HepG2 (cell line): ENCODE measurements around the gene F12. TPM values are rescaled to one million over a fixed set of nuclear protein-coding genes. Genes with fewer than 3 reads are reported as not detected.
A peak's percentile ranks its signal among the peaks of the same experiment; 100 is the strongest.

Source experiments
- CREM ChIP-seq, 2 experiments: sonication (generic) in 1 of 2; formaldehyde crosslinking in 1 of 2; IDR thresholded peaks; 2 replicates each; pipeline versions ENCODE4 v1.4.0 to v1.6.1; 2016 to 2020; ENCODE audit warnings: antibody characterized with exemption in 1 of 2, mild to moderate bottlenecking in 1 of 2, missing genetic modification reagents in 1 of 2
- ELF4 ChIP-seq: sonication (generic); formaldehyde crosslinking; IDR thresholded peaks from 2 replicates; pipeline ENCODE4 v1.5.0; 2020; ENCODE audit warnings: missing genetic modification reagents, mild to moderate bottlenecking, moderate library complexity, borderline replicate concordance
- GABPB1 ChIP-seq: IDR thresholded peaks from 2 replicates; pipeline ENCODE4 v1.6.1; 2016; ENCODE audit warnings: mild to moderate bottlenecking, missing genetic modification reagents, moderate library complexity, missing compliant biosample characterization
- HMG20A ChIP-seq: IDR thresholded peaks from 2 replicates; pipeline ENCODE4 v1.6.1; 2016; ENCODE audit warnings: borderline replicate concordance
- JARID2 ChIP-seq: sonication (generic); formaldehyde crosslinking; IDR thresholded peaks from 2 replicates; pipeline ENCODE4 v1.8.1; 2023; ENCODE audit warnings: missing genetic modification reagents, inconsistent platforms; ENCODE audit not compliant: insufficient replicate concordance
- KDM4B ChIP-seq: sonication (generic); formaldehyde crosslinking; IDR thresholded peaks from 2 replicates; pipeline ENCODE4 v1.4.0; 2020; ENCODE audit warnings: missing genetic modification reagents
- NFE2 ChIP-seq: sonication (generic); formaldehyde crosslinking; IDR thresholded peaks from 2 replicates; pipeline ENCODE4 v1.4.0; 2020; ENCODE audit warnings: missing genetic modification reagents
- NR2F2 ChIP-seq: IDR thresholded peaks from 2 replicates; pipeline ENCODE4 v1.6.1; 2012; ENCODE audit warnings: low read depth, inconsistent platforms, borderline replicate concordance
- TBX2 ChIP-seq: sonication (generic); formaldehyde crosslinking; IDR thresholded peaks from 2 replicates; pipeline ENCODE4 v1.5.0; 2020; ENCODE audit warnings: missing genetic modification reagents, mild to moderate bottlenecking, borderline replicate concordance
- ZBTB39 ChIP-seq: sonication (generic); formaldehyde crosslinking; IDR thresholded peaks from 2 replicates; pipeline ENCODE4 v1.5.0; 2020; ENCODE audit warnings: missing genetic modification reagents
- ZFY ChIP-seq: sonication (generic); formaldehyde crosslinking; IDR thresholded peaks from 2 replicates; pipeline ENCODE4 v1.4.0; 2020; ENCODE audit warnings: missing genetic modification reagents
- ZNF460 ChIP-seq: sonication (generic); formaldehyde crosslinking; IDR thresholded peaks from 2 replicates; pipeline ENCODE4 v1.5.1; 2020; ENCODE audit warnings: missing genetic modification reagents, mild to moderate bottlenecking, borderline replicate concordance
- ZNF572 ChIP-seq: sonication (generic); formaldehyde crosslinking; IDR thresholded peaks from 2 replicates; pipeline ENCODE4 v1.5.1; 2020; ENCODE audit warnings: mild to moderate bottlenecking, missing genetic modification reagents
- ZNF616 ChIP-seq: sonication (generic); formaldehyde crosslinking; IDR thresholded peaks from 2 replicates; pipeline ENCODE4 v1.5.0; 2020; ENCODE audit warnings: low read depth, mild to moderate bottlenecking, missing genetic modification reagents
- polyA plus RNA-seq, 8 experiments: library from polyadenylated mRNA; depleted of rRNA in 3 of 8; stranded (reverse) in 7 of 8; unstranded in 1 of 8; fragments of >200 nt; fragmentation: Illumina TruSeq in 4 of 8; extraction: Trizol in 4 of 8; gene quantifications; 2 replicates each; pipeline versions ENCODE4 v1.2.1 to v1.2.3, GENCODE V29; 2011 to 2016; ENCODE audit warnings: low read depth in 4 of 8, missing spikeins in 1 of 8, mixed read lengths in 1 of 8; ENCODE audit not compliant: insufficient read depth in 1 of 8
- total RNA-seq, 5 experiments: library from RNA; depleted of rRNA; stranded (reverse); fragments of >200 nt; fragmentation: Illumina TruSeq; extraction: Trizol; gene quantifications; 2 replicates each; pipeline ENCODE4 v1.2.3, GENCODE V29; 2016; ENCODE audit warnings: low read depth in 1 of 5
- TF ChIP-seq, protein P1 (sequence below): sonication (generic); formaldehyde crosslinking; IDR thresholded peaks from 2 replicates; pipeline ENCODE4 v1.4.0; 2020; ENCODE audit warnings: missing genetic modification reagents, borderline replicate concordance
- TF ChIP-seq, protein P2 (sequence below), 2 experiments: sonication (generic) in 1 of 2; formaldehyde crosslinking in 1 of 2; IDR thresholded peaks; 2 replicates each; pipeline versions ENCODE4 v1.4.0 to v1.6.1; 2018 to 2020; ENCODE audit warnings: missing genetic modification reagents in 2 of 2, borderline replicate concordance in 1 of 2, low read depth in 1 of 2, mild to moderate bottlenecking in 1 of 2, missing biosample characterization in 1 of 2
- TF ChIP-seq, protein P3 (sequence below): sonication (generic); formaldehyde crosslinking; IDR thresholded peaks from 2 replicates; pipeline ENCODE4 v1.4.0; 2020; ENCODE audit warnings: mild to moderate bottlenecking, missing genetic modification reagents

Gene F12
- total and polyA plus RNA-seq, 2 of the 13 experiments (the other 11 are each of a cell fraction or from before 2014, with no cell fraction given): 2.5 to 3.0 TPM

- TF ChIP-seq, protein P1, sequence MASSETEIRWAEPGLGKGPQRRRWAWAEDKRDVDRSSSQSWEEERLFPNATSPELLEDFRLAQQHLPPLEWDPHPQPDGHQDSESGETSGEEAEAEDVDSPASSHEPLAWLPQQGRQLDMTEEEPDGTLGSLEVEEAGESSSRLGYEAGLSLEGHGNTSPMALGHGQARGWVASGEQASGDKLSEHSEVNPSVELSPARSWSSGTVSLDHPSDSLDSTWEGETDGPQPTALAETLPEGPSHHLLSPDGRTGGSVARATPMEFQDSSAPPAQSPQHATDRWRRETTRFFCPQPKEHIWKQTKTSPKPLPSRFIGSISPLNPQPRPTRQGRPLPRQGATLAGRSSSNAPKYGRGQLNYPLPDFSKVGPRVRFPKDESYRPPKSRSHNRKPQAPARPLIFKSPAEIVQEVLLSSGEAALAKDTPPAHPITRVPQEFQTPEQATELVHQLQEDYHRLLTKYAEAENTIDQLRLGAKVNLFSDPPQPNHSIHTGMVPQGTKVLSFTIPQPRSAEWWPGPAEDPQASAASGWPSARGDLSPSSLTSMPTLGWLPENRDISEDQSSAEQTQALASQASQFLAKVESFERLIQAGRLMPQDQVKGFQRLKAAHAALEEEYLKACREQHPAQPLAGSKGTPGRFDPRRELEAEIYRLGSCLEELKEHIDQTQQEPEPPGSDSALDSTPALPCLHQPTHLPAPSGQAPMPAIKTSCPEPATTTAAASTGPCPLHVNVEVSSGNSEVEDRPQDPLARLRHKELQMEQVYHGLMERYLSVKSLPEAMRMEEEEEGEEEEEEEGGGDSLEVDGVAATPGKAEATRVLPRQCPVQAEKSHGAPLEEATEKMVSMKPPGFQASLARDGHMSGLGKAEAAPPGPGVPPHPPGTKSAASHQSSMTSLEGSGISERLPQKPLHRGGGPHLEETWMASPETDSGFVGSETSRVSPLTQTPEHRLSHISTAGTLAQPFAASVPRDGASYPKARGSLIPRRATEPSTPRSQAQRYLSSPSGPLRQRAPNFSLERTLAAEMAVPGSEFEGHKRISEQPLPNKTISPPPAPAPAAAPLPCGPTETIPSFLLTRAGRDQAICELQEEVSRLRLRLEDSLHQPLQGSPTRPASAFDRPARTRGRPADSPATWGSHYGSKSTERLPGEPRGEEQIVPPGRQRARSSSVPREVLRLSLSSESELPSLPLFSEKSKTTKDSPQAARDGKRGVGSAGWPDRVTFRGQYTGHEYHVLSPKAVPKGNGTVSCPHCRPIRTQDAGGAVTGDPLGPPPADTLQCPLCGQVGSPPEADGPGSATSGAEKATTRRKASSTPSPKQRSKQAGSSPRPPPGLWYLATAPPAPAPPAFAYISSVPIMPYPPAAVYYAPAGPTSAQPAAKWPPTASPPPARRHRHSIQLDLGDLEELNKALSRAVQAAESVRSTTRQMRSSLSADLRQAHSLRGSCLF: no peak
- TF ChIP-seq NR2F2: no peak
- TF ChIP-seq KDM4B (CRISPR knock-in tag): no peak
- no peak for TF ChIP-seq TBX2 (CRISPR knock-in tag)
- TF ChIP-seq, protein P2, sequence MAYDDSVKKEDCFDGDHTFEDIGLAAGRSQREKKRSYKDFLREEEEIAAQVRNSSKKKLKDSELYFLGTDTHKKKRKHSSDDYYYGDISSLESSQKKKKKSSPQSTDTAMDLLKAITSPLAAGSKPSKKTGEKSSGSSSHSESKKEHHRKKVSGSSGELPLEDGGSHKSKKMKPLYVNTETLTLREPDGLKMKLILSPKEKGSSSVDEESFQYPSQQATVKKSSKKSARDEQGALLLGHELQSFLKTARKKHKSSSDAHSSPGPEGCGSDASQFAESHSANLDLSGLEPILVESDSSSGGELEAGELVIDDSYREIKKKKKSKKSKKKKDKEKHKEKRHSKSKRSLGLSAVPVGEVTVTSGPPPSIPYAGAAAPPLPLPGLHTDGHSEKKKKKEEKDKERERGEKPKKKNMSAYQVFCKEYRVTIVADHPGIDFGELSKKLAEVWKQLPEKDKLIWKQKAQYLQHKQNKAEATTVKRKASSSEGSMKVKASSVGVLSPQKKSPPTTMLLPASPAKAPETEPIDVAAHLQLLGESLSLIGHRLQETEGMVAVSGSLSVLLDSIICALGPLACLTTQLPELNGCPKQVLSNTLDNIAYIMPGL (CRISPR knock-in tag; IDR thresholded peaks at IDR 0.05; ENCODE audit: borderline replicate concordance in 1 of 2, low read depth in 1 of 2): 0 out of 4 replicates have a peak, but pooled peaks of 1 of the 2 experiments have one; percentile 6
- no peak for TF ChIP-seq ZBTB39 (CRISPR knock-in tag)
- 0 out of 2 replicates have a peak, but pooled peaks have one; percentile 67 for TF ChIP-seq ELF4 (CRISPR knock-in tag)
- TF ChIP-seq, protein P3, sequence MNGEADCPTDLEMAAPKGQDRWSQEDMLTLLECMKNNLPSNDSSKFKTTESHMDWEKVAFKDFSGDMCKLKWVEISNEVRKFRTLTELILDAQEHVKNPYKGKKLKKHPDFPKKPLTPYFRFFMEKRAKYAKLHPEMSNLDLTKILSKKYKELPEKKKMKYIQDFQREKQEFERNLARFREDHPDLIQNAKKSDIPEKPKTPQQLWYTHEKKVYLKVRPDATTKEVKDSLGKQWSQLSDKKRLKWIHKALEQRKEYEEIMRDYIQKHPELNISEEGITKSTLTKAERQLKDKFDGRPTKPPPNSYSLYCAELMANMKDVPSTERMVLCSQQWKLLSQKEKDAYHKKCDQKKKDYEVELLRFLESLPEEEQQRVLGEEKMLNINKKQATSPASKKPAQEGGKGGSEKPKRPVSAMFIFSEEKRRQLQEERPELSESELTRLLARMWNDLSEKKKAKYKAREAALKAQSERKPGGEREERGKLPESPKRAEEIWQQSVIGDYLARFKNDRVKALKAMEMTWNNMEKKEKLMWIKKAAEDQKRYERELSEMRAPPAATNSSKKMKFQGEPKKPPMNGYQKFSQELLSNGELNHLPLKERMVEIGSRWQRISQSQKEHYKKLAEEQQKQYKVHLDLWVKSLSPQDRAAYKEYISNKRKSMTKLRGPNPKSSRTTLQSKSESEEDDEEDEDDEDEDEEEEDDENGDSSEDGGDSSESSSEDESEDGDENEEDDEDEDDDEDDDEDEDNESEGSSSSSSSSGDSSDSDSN (CRISPR knock-in tag): peak; percentile 57; the same call in 1 of the 2 replicates
- no peak for TF ChIP-seq NFE2 (CRISPR knock-in tag)
- no peak for TF ChIP-seq CREM (IDR thresholded peaks at IDR 0.05)
- no peak for TF ChIP-seq CREM (CRISPR knock-in tag; IDR thresholded peaks at IDR 0.05)
- TF ChIP-seq ZNF572 (CRISPR knock-in tag): 0 out of 2 replicates have a peak, but pooled peaks have one; percentile 41
- TF ChIP-seq ZNF460 (CRISPR knock-in tag): no peak
- no peak for TF ChIP-seq JARID2 (CRISPR knock-in tag)
- no peak for TF ChIP-seq HMG20A
- TF ChIP-seq ZNF616: no peak
- TF ChIP-seq GABPB1: peak; percentile 45; the same call in 1 of the 2 replicates
- peak; percentile 62 for TF ChIP-seq ZFY (CRISPR knock-in tag)
These were observed 17.3 kb upstream of the F12 start, which contains the start of gene GRK6 (continued) for GRCh38 chr5:177426566-177427210.
